GM23248 (cell line): ENCODE results near the gene ZNF598.

ENCODE experiments used
- EZH2 ChIP-seq: fragments of 200-600 bp; sonication (generic); IDR thresholded peaks from 2 replicates; pipeline ENCODE4 v1.6.1; 2018; ENCODE audit warnings: antibody characterized with exemption, mild to moderate bottlenecking; ENCODE audit not compliant: insufficient read depth, poor library complexity, severe bottlenecking
- EZH2phosphoT487 ChIP-seq: fragments of 200-600 bp; sonication (generic); IDR thresholded peaks from 2 replicates; pipeline ENCODE4 v1.6.1; 2018; ENCODE audit warnings: antibody characterized with exemption, moderate library complexity, mild to moderate bottlenecking, low read depth; ENCODE audit not compliant: insufficient read depth

DNA sequence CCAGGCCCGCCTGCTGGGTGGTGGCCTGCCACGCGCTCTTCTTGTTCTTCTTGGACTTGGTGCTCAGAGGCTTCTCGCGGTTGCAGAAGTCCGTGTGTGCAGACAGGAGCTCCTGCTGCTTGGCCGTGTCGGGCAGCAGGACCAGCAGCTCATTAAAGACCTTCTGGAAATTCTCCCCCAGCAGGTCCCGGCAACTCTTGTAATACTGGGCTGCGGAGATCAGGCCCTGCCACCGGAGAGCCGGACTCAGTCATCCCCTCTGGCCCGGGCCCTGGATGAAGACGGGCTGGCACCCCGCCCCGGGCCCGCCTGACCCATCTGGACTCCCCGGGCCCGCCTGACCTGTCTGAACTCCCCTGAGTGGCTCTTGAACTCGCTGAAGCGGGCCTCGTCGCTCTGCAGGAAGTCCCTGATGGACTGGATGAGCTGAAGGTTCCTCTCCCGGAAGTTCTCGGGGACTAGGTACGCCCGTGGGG lies 11.2 kb downstream of the ZNF598 start:
- TF ChIP-seq EZH2 = no peak
- TF ChIP-seq EZH2phosphoT487 = no peak
